PC-3 (cell line): ENCODE data around the gene GLO1.

Experiments used
- EZH2 ChIP-seq: fragments of 300-600 bp; sonication (generic); IDR thresholded peaks from one replicate; pipeline ENCODE4 v1.6.1; 2017; ENCODE audit warnings: antibody characterized with exemption, mild to moderate bottlenecking, low read length; ENCODE audit not compliant: unreplicated experiment
- EZH2phosphoT487 ChIP-seq: fragments of 300-600 bp; sonication (generic); IDR thresholded peaks from 2 replicates; pipeline ENCODE4 v1.6.1; 2018; ENCODE audit warnings: mild to moderate bottlenecking, antibody characterized with exemption, low read length, borderline replicate concordance
- TF ChIP-seq, protein P1 (sequence below): fragments of 300-600 bp; sonication (generic); conservative IDR thresholded peaks from 2 replicates; pipeline ENCODE4 v1.5.1; 2017; ENCODE audit warnings: antibody characterized with exemption, low read depth, mild to moderate bottlenecking, low read length

DNA sequence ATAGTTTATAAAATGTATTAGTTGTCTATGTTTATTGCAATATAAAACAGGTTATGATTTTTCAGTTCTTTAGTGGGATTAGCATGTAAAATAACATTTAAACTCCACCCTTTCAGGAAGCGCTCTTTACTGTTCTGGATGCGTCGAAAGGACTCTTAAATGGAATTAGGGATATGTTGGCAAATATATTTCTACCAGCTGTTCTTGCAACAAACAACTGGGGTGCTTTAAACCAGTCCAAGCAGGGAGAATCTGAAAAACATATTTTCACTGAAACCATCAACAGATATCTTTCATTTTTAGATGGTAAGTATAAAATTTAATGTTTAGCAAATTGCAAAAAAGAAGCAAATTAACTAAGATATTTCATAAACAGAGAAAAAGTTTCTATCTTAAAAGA lies 34.0 kb upstream of the GLO1 start:
- TF ChIP-seq, protein P1, sequence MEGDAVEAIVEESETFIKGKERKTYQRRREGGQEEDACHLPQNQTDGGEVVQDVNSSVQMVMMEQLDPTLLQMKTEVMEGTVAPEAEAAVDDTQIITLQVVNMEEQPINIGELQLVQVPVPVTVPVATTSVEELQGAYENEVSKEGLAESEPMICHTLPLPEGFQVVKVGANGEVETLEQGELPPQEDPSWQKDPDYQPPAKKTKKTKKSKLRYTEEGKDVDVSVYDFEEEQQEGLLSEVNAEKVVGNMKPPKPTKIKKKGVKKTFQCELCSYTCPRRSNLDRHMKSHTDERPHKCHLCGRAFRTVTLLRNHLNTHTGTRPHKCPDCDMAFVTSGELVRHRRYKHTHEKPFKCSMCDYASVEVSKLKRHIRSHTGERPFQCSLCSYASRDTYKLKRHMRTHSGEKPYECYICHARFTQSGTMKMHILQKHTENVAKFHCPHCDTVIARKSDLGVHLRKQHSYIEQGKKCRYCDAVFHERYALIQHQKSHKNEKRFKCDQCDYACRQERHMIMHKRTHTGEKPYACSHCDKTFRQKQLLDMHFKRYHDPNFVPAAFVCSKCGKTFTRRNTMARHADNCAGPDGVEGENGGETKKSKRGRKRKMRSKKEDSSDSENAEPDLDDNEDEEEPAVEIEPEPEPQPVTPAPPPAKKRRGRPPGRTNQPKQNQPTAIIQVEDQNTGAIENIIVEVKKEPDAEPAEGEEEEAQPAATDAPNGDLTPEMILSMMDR: no peak
- TF ChIP-seq EZH2: no peak
- TF ChIP-seq EZH2phosphoT487: no peak
